Astrocyte (in vitro differentiated cells and primary cell): ENCODE results near the gene POLR2J2.
"Not testable (repeated sequence)": the region's sequence is repeated elsewhere in the genome, so short reads cannot be mapped to it uniquely, and the experiment has no call there.

ENCODE experiments used
- CTCF ChIP-seq: IDR thresholded peaks from 2 replicates; pipeline ENCODE4 v1.5.1; 2011; ENCODE audit warnings: low read depth, mild to moderate bottlenecking, inconsistent platforms, low read length, moderate library complexity; ENCODE audit not compliant: insufficient read depth
- EZH2 ChIP-seq: IDR thresholded peaks from 2 replicates; pipeline ENCODE4 v1.6.1; 2012; ENCODE audit warnings: mild to moderate bottlenecking, low read length, inconsistent platforms; ENCODE audit not compliant: insufficient read depth

GRCh38 chr7:102675545-102675944, 4.1 kb upstream of the POLR2J2 start:
- TF ChIP-seq CTCF, EZH2: not testable (repeated sequence)
